Spleen (tissue), 11 donors: ENCODE data around the gene CAMK2G. TPM values are rescaled to one million over a fixed set of nuclear protein-coding genes. Genes with fewer than 3 reads are reported as not detected.
A peak's percentile ranks its signal among the peaks of the same experiment; 100 is the strongest.

ENCODE experiments used
- DNase-seq: peaks from one replicate; pipeline ENCODE4 v3.0.0-alpha.2; 2020
- H3K27ac ChIP-seq, 8 donors: fragments of 200-600 bp; sonication (generic) in 7 of 8; 1 replicate in 4 of 8; 2 replicates in 4 of 8; pipeline versions ENCODE4 v1.5.0 to v1.8.0; 2016 to 2021; ENCODE audit warnings: inconsistent platforms in 4 of 8, mild to moderate bottlenecking in 4 of 8, moderate library complexity in 1 of 8
- H3K27me3 ChIP-seq, 7 donors: fragments of 200-600 bp; sonication (generic) in 6 of 7; replicated peaks in 1 of 7; 1 replicate in 4 of 7; 2 replicates in 3 of 7; pipeline versions ENCODE4 v1.5.0 to v1.8.0; 2016 to 2021; ENCODE audit warnings: inconsistent platforms in 3 of 7, mild to moderate bottlenecking in 1 of 7
- H3K36me3 ChIP-seq, 6 donors: fragments of 200-600 bp; sonication (generic) in 5 of 6; 1 replicate in 4 of 6; 2 replicates in 2 of 6; pipeline versions ENCODE4 v1.5.0 to v1.8.0; 2016 to 2021; ENCODE audit warnings: inconsistent platforms in 2 of 6
- H3K4me1 ChIP-seq, 6 donors: fragments of 200-600 bp; sonication (generic) in 5 of 6; 1 replicate in 3 of 6; 2 replicates in 3 of 6; pipeline versions ENCODE4 v1.5.0 to v1.8.0; 2016 to 2021; ENCODE audit warnings: inconsistent platforms in 3 of 6
- H3K4me3 ChIP-seq, 8 donors: fragments of 200-600 bp; sonication (generic) in 7 of 8; 1 replicate in 4 of 8; 2 replicates in 4 of 8; pipeline versions ENCODE4 v1.5.0 to v1.8.0; 2016 to 2021; ENCODE audit warnings: inconsistent platforms in 4 of 8, mild to moderate bottlenecking in 4 of 8, moderate library complexity in 2 of 8
- H3K9me3 ChIP-seq, 8 donors: fragments of 200-600 bp; sonication (generic) in 7 of 8; 1 replicate in 4 of 8; 2 replicates in 4 of 8; pipeline versions ENCODE4 v1.5.0 to v1.8.0; 2016 to 2021; ENCODE audit warnings: inconsistent platforms in 4 of 8
- CTCF ChIP-seq, 11 experiments: fragments of 200-600 bp in 7 of 11; fragments of 450-650 bp in 4 of 11; sonication (generic) in 4 of 11; IDR thresholded peaks in 8 of 11; conservative IDR thresholded peaks in 3 of 11; 1 replicate in 7 of 11; 2 replicates in 4 of 11; pipeline versions ENCODE4 v1.4.0 to v1.8.0; 2016 to 2021; ENCODE audit warnings: antibody characterized with exemption in 11 of 11, inconsistent platforms in 4 of 11, mild to moderate bottlenecking in 1 of 11
- POLR2A ChIP-seq, 3 donors: fragments of 450-650 bp; IDR thresholded peaks; one replicate each; pipeline ENCODE4 v1.5.1; 2017; ENCODE audit warnings: antibody characterized with exemption in 3 of 3, mild to moderate bottlenecking in 1 of 3
- POLR2AphosphoS5 ChIP-seq, 3 donors: sonication (generic); formaldehyde crosslinking; IDR thresholded peaks; one replicate each; pipeline ENCODE4 v1.5.1; 2017; ENCODE audit warnings: antibody characterized with exemption in 3 of 3
- WGBS, 5 donors: extraction: QIAGEN DNeasy Blood & Tissue Kit in 3 of 5; methylation state at CpG; one replicate each; pipeline versions ENCODE4 v1.1.5 to v1.1.7; 2013 to 2018; 5-methylcytosine and 5-hydroxymethylcytosine counted together
- intact Hi-C: fragments of 100-400 bp; cut with DNase I; formaldehyde crosslinking; loops from one replicate; pipeline ENCODE4 v1.15.0; 2023; ENCODE audit warnings: low total_unique reads
- polyA plus RNA-seq, 3 donors: library from polyadenylated mRNA; stranded (reverse); fragments of 200-250 nt; gene quantifications; one replicate each; pipeline ENCODE4 v1.2.1, GENCODE V29; 2013
- total RNA-seq, 7 donors: library from RNA; depleted of rRNA in 3 of 7; stranded (reverse); fragments of >200 nt in 3 of 7; fragmentation: NEBNext Ultra II Directional in 4 of 7; extraction: Animal tissue kit (Norgen Biotek cat#: 25700) in 4 of 7; gene quantifications; one replicate each; pipeline versions ENCODE4 v1.1.0 to v1.2.1, GENCODE V29; 2016 to 2021
- donor health status: healthy with polysubstance abuse.
- donor health status: DM: no; HTN: no; CAD: no; lungs with moderate emphysema.
- donor health status: DM: no; HTN: no; CAD: no.
- donor health status: Bipolar disorder and iron deficiency.
- donor health status: healthy.
- donor health status: DM: no; HTN: no; CAD: no.
- donor health status: DM: yes; HTN: yes; CAD: no.

Gene CAMK2G
- total and polyA plus RNA-seq, 10 donors: 10.4 to 55.2 (median 43.9) TPM

- Histone ChIP-seq H3K27me3 (no peaks in the 10 kb centered on the region), H3K4me1 (peaks cover 33 to 69% (median 60%) of the 10 kb centered on the region in 6 donors), H3K9me3 (no peaks in the 10 kb centered on the region), H3K27ac (peak overlapping the region; percentile 72 to 98 (median 94)), H3K36me3 (peaks cover 4 to 46% (median 28%) of the 10 kb centered on the region in 6 donors), H3K4me3 (peak overlapping the region; percentile 67 to 98 (median 92))
- WGBS, 5 donors: 0 to 11% (median 4%) methylated on average over 2 of the region's 2 CpGs
- intact Hi-C loops: no loop called here
- DNase-seq: no peak
- TF ChIP-seq CTCF (IDR thresholded peaks at IDR 0.05 in 8 of 11, conservative IDR thresholded peaks at IDR 0.05 in 3 of 11): no peak
- TF ChIP-seq POLR2AphosphoS5 (IDR thresholded peaks at IDR 0.05): no peak
- TF ChIP-seq POLR2A (IDR thresholded peaks at IDR 0.05): no peak
These were observed 87.9 kb downstream of the CAMK2G start for GRCh38 chr10:73786512-73786885.

GRCh38 chr10:73785721-73786511 is 88.4 kb downstream of the CAMK2G start:
- Histone ChIP-seq H3K4me3 (peak overlapping the region; percentile 67 to 98 (median 92)), H3K36me3 (peaks cover 2 to 40% (median 22%) of the 10 kb centered on the region in 6 donors), H3K27ac (peak overlapping the region; percentile 72 to 98 (median 94)), H3K4me1 (peaks cover 38 to 75% (median 66%) of the 10 kb centered on the region in 6 donors), H3K27me3 (no peaks in the 10 kb centered on the region), H3K9me3 (no peaks in the 10 kb centered on the region)
- DNase-seq: peak; percentile 88
- TF ChIP-seq POLR2AphosphoS5 (IDR thresholded peaks at IDR 0.05): no peak
- no peak for TF ChIP-seq POLR2A (IDR thresholded peaks at IDR 0.05)
- TF ChIP-seq CTCF (IDR thresholded peaks at IDR 0.05 in 8 of 11, conservative IDR thresholded peaks at IDR 0.05 in 3 of 11): no peak
- 0 to 2% (median 1%) methylated on average over 31 to 54 of the region's 54 CpGs for WGBS, 5 donors
- intact Hi-C loops: no loop called here

- no peaks in the 10 kb centered on the region for H3K27me3 ChIP-seq
- H3K27ac ChIP-seq: peak within 1 kb of the TSS; percentile 72 to 98 (median 94)
- TF ChIP-seq CTCF (IDR thresholded peaks at IDR 0.05 in 8 of 11, conservative IDR thresholded peaks at IDR 0.05 in 3 of 11): peak in 6 of 11 experiments; percentile 22 to 37 (median 31)
- TF ChIP-seq POLR2AphosphoS5 (IDR thresholded peaks at IDR 0.05): peak; percentile 87 to 96 (median 92)
- peak in 1 of 3 donors; percentile 62 for TF ChIP-seq POLR2A (IDR thresholded peaks at IDR 0.05)
- peaks cover 0 to 34% (median 16%) of the 10 kb centered on the region in 6 donors for H3K36me3 ChIP-seq
- 0 to 1% (median 0%) methylated on average over 14 to 36 of the region's 36 CpGs for WGBS, 5 donors
- peaks cover 42 to 81% (median 73%) of the 10 kb centered on the region in 6 donors for H3K4me1 ChIP-seq
- DNase-seq: peak; percentile 97
- no peaks in the 10 kb centered on the region for H3K9me3 ChIP-seq
- peak within 1 kb of the TSS; percentile 67 to 98 (median 92) for H3K4me3 ChIP-seq
- intact Hi-C loops: no loop called here
These were observed 89.1 kb downstream of the CAMK2G start, which contains the start of gene ZSWIM8 for GRCh38 chr10:73785211-73785720. TSS of gene ZSWIM8 (plus strand) at chr10:73785606. CDS start at chr10:73785879, 273 bp downstream.

GRCh38 chr10:73782749-73783085 is 91.6 kb downstream of the CAMK2G start:
- Histone ChIP-seq H3K36me3 (peaks cover 0 to 35% (median 16%) of the 10 kb centered on the region in 6 donors), H3K9me3 (no peaks in the 10 kb centered on the region), H3K4me1 (peaks cover 40 to 88% (median 67%) of the 10 kb centered on the region in 6 donors), H3K4me3 (peak overlapping the region; percentile 62 to 93 (median 84)), H3K27ac (peak overlapping the region in 7 of 8 donors; percentile 76 to 97 (median 94)), H3K27me3 (no peaks in the 10 kb centered on the region)
- TF ChIP-seq CTCF (IDR thresholded peaks at IDR 0.05 in 8 of 11, conservative IDR thresholded peaks at IDR 0.05 in 3 of 11) (no peak), POLR2AphosphoS5 (IDR thresholded peaks at IDR 0.05) (no peak), POLR2A (IDR thresholded peaks at IDR 0.05) (no peak)
- no peak for DNase-seq
- intact Hi-C loops: no loop called here
- 42 to 60% (median 43%) methylated on average over 2 of the region's 2 CpGs for WGBS, 5 donors
